GM10847 (cell line): ENCODE measurements around the gene GNAS-AS1.

ENCODE experiments used
- POLR2A ChIP-seq: IDR thresholded peaks from 2 replicates; pipeline ENCODE4 v1.6.1; 2011; ENCODE audit not compliant: insufficient read length; ENCODE audit errors: extremely low read depth

The GNAS-AS1 gene

DNA sequence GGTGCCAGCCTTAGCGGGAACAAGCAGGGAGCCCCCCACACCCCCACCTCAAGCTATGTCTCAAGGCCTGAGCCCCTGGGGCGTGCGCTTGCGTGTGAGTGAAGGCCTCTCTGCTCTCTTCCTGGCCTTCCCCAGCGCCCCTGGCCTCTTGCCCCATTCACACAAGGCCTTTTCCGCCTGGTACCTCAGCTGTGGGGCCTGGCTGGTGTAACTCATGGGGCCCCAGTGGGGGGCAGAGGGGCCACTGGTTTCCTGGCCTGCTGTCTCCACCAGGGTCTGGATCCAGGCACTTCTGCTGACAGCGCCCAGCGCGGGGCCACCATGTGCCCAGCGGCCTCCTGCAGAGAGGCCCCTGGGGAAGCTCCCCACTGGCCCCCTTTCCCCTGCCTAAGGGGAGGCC is 34.7 kb downstream of the GNAS-AS1 start:
- no peak for TF ChIP-seq POLR2A

GRCh38 chr20:58815448-58815847 is 35.3 kb downstream of the GNAS-AS1 start:
- no peak for TF ChIP-seq POLR2A

DNA sequence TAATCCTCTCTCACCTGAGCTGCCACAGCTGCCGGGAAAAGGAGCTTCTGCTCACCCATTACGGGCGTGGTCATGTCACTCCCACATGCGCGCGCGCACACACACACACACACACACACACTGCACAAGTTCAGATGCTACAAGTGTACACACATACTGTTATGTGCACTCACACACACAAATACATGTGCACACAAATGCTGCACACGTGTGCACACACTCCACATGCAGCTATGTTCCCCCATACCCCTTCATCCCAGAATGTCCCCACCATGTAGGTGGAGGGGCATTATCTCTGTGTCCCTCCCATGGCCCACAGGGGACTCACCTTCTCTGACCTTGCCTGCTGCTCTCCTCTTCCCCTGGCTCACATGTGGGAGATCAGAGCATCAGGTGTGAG is 37.3 kb downstream of the GNAS-AS1 start:
- TF ChIP-seq POLR2A: no peak

GRCh38 chr20:58811334-58811733 is 39.4 kb downstream of the GNAS-AS1 start:
- TF ChIP-seq POLR2A: no peak

- TF ChIP-seq POLR2A: no peak
Measured at GRCh38 chr20:58810879-58811250, 39.8 kb downstream of the GNAS-AS1 start.

DNA sequence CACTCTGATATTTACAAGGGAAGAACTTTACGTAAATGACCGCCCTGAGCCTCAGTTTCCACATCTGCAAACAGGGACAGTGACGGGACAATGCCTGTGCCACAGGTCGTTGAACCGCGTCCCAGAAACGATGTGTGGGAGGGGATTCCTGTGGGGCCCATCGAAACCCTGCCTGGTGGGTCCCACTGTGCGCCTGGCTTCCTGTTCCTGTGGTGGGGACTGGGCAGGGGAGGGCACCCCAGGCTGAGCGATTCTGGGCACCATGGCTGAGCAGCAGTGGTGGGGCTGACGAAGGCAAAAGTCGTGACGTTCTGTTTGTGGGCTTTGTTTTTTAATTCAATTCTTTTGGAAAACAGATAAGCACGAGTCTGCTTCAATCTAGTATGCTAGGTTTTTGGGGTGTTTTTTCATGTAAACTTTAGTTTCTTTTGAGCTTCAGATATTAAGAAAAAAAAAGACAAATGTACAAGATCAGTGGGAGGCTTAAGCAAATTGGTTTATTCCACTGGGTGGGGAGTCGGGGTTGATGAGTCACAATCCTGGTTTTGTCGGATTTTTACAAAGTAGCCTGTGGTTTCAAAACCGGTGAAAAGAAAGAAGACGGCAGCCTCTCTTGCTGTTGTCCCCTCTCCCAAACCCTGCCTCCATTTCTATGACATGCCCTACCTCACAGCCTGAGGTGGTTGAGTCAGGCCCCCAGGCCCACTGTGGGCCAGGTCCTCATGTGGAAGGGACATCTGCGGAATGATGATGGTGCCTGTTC is 40.4 kb downstream of the GNAS-AS1 start:
- no peak for TF ChIP-seq POLR2A

DNA sequence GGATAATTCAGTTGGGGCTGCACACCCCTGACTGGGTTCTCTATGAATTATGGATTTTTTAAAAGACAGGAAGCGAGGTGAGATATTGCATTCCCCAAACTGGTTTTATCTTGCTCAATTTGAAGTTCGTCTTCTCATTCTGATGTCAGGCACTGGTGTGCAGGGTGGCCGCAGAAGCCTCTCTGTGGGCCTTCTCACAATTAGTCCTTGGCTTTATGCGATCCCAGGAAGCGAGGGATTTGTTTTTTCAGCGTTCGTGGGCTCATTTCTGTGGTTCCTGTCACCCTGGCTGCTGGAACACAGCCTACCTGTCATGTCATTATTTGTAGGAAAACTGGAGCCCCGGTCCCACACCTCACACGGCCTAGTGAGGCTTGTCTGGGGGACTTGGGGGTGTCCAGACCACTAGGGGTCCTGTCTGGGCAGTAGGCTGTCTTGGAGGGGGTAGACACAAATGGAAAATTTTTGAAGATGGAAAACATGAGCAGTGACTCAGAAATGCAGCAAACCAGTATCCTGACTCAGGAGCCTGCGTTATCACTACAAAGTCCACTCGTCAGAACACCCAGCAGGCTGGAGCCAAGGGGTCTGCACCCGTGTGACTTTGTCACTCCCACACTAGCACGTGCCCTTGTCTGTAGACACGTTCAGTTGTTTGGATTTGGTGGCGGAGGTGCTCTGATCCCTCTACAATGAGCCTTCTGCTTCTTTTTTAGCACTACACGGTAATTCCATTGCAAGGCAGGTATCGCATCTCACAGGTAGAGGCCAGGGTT is 42.2 kb downstream of the GNAS-AS1 start:
- TF ChIP-seq POLR2A: no peak

- no peak for TF ChIP-seq POLR2A
Measured at GRCh38 chr20:58807801-58808200, 42.9 kb downstream of the GNAS-AS1 start.

DNA sequence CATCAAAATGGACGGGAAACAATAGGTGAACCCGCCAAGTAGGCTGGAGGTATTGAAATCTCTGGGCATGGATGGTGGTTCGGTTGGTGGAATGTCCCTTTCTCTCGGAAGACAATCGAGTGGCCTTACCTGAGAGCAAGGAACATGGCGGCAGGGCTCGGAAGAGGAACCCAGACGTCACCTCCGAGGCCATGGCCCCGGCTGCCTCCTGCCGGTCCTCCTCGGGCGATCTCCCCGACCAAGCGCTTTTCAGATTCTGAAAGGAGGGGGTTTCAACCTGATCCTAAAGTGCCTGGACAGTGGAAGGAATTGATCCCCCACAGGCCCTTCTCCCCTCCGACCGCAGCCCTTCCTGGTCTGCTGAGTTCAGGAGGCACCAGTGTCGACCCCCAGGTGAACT is 47.2 kb downstream of the GNAS-AS1 start:
- no peak for TF ChIP-seq POLR2A

DNA sequence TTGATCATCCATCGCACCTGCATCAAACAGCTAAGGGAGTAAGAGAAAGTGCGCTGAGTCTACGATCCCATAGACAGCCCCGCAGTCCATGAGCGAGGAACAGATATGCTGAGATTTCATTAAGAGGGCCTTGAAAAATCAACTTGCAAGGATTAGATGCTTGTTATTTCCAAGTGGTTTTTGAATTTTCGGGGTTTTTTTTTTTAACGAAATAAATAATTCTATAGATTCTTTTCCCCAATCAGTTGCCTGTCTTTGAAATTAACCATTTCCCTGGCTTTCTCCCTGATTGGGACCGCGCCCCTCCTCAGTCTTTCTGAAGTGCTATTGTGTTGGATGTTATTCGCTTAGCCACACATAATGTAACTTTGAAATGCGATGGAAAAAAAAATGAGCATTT is 48.6 kb downstream of the GNAS-AS1 start:
- no peak for TF ChIP-seq POLR2A

DNA sequence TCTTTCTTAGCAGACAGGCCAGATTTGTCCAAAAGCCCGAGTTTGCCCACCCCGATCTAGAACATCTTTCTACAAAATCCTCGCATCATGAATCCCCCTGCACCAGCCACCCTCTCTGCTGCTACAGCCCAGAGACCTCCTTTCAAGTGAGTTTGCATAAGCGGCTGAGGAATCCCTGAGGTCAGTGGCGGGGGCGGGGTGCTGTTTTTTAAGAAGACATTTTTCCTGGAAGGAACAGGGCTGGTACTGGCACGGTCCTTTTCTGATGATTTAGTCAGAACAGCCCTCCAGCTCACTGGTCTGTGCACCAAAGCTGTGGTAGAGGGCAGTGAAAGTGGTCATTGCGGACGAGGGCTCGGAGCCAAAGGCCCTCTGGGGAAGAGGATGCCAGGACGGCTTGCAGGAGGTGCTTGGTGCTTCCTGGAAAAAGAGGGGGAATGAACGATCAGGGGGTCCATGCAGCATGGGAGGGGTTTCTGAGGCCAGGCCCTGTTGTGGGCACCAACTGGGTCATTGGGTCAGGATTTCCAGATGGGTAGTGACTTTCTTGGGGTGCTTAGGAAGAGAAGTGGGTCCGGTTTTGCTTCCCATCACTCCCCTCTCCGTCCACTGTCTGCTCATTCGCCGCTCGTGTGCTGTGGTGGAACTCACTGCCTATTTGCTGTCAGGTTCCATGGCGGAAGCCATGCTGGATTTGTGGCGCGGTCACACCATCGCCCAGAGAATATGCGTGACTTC is 50.4 kb downstream of the GNAS-AS1 start:
- no peak for TF ChIP-seq POLR2A

GRCh38 chr20:58797371-58798338 is 53.0 kb downstream of the GNAS-AS1 start:
- no peak for TF ChIP-seq POLR2A

- TF ChIP-seq POLR2A: no peak
Measured at GRCh38 chr20:58795923-58796245, 54.8 kb downstream of the GNAS-AS1 start.

- no peak for TF ChIP-seq POLR2A
Measured at GRCh38 chr20:58795181-58795922, 55.4 kb downstream of the GNAS-AS1 start.
